ENCODE measurements around the gene STUB1. TPM values are rescaled to one million over a fixed set of nuclear protein-coding genes. Genes with fewer than 3 reads are reported as not detected.
A peak's percentile ranks its signal among the peaks of the same experiment; 100 is the strongest.

STUB1 gene
- total and polyA plus RNA-seq, 2 experiments from 2014 or later = 91.7 to 108 TPM

DNA sequence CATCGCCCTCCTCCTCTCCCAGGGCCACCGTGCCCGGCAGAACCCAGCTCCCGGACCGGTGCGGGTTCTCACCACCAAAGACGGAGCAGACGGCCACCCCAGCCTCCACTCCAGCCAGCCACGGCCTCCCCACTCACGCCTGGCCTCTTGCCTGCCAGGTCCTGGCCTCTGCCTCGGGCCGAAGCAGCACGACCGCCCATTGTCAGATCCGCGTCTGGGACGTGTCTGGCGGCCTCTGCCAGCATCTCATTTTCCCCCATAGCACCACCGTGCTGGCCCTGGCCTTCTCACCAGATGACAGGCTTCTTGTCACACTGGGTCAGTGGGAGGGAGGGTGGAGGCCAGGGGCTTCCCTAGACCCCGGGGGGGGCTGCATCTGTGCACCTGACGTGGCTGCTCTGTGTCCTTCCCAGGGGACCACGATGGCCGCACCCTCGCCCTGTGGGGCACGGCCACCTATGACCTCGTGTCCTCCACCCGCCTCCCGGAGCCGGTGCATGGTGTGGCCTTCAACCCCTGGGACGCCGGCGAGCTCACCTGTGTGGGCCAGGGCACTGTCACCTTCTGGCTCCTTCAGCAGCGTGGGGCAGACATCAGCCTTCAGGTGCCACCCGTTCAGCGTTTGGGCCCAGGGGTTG lies 18.9 kb upstream of the STUB1 start:
- H3K9me2 ChIP-seq (ENCODE audit: insufficient read depth) = no peaks in the 10 kb centered on the region
- H3K4me1 Mint-ChIP-seq = no peaks in the 10 kb centered on the region
- no peak overlapping the region for H3K27ac Mint-ChIP-seq
- no peaks in the 10 kb centered on the region for H3K36me3 ChIP-seq (ENCODE audit: insufficient read depth)
- H3K4me3 ChIP-seq = no peak overlapping the region
- H3K4me2 ChIP-seq = no peak overlapping the region
- H3K79me2 ChIP-seq (replicated peaks; ENCODE audit: insufficient read depth) = no peaks in the 10 kb centered on the region
- H3K36me3 Mint-ChIP-seq (ENCODE audit: low read depth) = peaks cover 8% of the 10 kb centered on the region; the same call in 1 of the 3 replicates
- DNase-seq (ENCODE audit: low spot score) (no peak), ATAC-seq (peak; percentile 1; the same call in 1 of the 3 replicates)
- no peak overlapping the region for H3K4me3 Mint-ChIP-seq
- no peak overlapping the region for H3K27ac ChIP-seq (ENCODE audit: low read depth)
- no peaks in the 10 kb centered on the region for H3K9me3 Mint-ChIP-seq
- H3K27me3 Mint-ChIP-seq (ENCODE audit: insufficient read depth, low read depth, poor library complexity) = peaks cover 4% of the 10 kb centered on the region
- H2AFZ ChIP-seq = no peak overlapping the region
- no peaks in the 10 kb centered on the region for H4K20me1 ChIP-seq (replicated peaks; ENCODE audit: insufficient read depth)
- no peaks in the 10 kb centered on the region for H3K27me3 ChIP-seq (ENCODE audit: insufficient read depth)
- no peaks in the 10 kb centered on the region for H3K4me1 ChIP-seq (ENCODE audit: insufficient read depth)
- TF ChIP-seq STAT1 (IDR thresholded peaks at IDR 0.05; ENCODE audit: unreplicated experiment) (no peak), ZNF462 (CRISPR knock-in tag; IDR thresholded peaks at IDR 0.05) (no peak), CREB1 (CRISPR knock-in tag; IDR thresholded peaks at IDR 0.05; ENCODE audit: low read depth) (no peak), ZNF114 (CRISPR knock-in tag; IDR thresholded peaks at IDR 0.05) (no peak), ZNF331 (CRISPR knock-in tag; IDR thresholded peaks at IDR 0.05; ENCODE audit: low read depth) (no peak), JUNB (IDR thresholded peaks at IDR 0.05; ENCODE audit: unreplicated experiment) (no peak), NANOG (IDR thresholded peaks at IDR 0.05; ENCODE audit: borderline replicate concordance) (no peak), POLR2AphosphoS5 (IDR thresholded peaks at IDR 0.05; ENCODE audit: low read depth) (no peak), EZH2 (IDR thresholded peaks at IDR 0.05; ENCODE audit: low read depth, unreplicated experiment) (no peak)
- TF ChIP-seq, protein P1, sequence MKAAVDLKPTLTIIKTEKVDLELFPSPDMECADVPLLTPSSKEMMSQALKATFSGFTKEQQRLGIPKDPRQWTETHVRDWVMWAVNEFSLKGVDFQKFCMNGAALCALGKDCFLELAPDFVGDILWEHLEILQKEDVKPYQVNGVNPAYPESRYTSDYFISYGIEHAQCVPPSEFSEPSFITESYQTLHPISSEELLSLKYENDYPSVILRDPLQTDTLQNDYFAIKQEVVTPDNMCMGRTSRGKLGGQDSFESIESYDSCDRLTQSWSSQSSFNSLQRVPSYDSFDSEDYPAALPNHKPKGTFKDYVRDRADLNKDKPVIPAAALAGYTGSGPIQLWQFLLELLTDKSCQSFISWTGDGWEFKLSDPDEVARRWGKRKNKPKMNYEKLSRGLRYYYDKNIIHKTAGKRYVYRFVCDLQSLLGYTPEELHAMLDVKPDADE (IDR thresholded peaks at IDR 0.05) = no peak
- TF ChIP-seq, protein P2, sequence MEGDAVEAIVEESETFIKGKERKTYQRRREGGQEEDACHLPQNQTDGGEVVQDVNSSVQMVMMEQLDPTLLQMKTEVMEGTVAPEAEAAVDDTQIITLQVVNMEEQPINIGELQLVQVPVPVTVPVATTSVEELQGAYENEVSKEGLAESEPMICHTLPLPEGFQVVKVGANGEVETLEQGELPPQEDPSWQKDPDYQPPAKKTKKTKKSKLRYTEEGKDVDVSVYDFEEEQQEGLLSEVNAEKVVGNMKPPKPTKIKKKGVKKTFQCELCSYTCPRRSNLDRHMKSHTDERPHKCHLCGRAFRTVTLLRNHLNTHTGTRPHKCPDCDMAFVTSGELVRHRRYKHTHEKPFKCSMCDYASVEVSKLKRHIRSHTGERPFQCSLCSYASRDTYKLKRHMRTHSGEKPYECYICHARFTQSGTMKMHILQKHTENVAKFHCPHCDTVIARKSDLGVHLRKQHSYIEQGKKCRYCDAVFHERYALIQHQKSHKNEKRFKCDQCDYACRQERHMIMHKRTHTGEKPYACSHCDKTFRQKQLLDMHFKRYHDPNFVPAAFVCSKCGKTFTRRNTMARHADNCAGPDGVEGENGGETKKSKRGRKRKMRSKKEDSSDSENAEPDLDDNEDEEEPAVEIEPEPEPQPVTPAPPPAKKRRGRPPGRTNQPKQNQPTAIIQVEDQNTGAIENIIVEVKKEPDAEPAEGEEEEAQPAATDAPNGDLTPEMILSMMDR (conservative IDR thresholded peaks at IDR 0.05; ENCODE audit: low read depth in 2 of 2) = no peak
- TF ChIP-seq, protein P3, sequence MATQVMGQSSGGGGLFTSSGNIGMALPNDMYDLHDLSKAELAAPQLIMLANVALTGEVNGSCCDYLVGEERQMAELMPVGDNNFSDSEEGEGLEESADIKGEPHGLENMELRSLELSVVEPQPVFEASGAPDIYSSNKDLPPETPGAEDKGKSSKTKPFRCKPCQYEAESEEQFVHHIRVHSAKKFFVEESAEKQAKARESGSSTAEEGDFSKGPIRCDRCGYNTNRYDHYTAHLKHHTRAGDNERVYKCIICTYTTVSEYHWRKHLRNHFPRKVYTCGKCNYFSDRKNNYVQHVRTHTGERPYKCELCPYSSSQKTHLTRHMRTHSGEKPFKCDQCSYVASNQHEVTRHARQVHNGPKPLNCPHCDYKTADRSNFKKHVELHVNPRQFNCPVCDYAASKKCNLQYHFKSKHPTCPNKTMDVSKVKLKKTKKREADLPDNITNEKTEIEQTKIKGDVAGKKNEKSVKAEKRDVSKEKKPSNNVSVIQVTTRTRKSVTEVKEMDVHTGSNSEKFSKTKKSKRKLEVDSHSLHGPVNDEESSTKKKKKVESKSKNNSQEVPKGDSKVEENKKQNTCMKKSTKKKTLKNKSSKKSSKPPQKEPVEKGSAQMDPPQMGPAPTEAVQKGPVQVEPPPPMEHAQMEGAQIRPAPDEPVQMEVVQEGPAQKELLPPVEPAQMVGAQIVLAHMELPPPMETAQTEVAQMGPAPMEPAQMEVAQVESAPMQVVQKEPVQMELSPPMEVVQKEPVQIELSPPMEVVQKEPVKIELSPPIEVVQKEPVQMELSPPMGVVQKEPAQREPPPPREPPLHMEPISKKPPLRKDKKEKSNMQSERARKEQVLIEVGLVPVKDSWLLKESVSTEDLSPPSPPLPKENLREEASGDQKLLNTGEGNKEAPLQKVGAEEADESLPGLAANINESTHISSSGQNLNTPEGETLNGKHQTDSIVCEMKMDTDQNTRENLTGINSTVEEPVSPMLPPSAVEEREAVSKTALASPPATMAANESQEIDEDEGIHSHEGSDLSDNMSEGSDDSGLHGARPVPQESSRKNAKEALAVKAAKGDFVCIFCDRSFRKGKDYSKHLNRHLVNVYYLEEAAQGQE (IDR thresholded peaks at IDR 0.05; ENCODE audit: unreplicated experiment) = no peak
- H3F3A ChIP-seq (replicated peaks; ENCODE audit: low read depth) = no peaks in the 10 kb centered on the region

Data from GM23338 (cell line).